HCT116 (cell line): ENCODE results near the gene ATP13A2.

ENCODE experiments used
- CTCF ChIP-seq, 3 experiments: fragments of 200-600 bp in 1 of 3; sonication (generic) in 1 of 3; IDR thresholded peaks in 2 of 3; conservative IDR thresholded peaks in 1 of 3; 2 replicates each; pipeline ENCODE4 v1.5.1; 2012 to 2017; ENCODE audit warnings: low read depth in 2 of 3, low read length in 2 of 3, antibody characterized with exemption in 1 of 3, borderline replicate concordance in 1 of 3, control low read depth in 1 of 3, mild to moderate bottlenecking in 1 of 3, mixed read lengths in 1 of 3, mixed run types in 1 of 3, moderate library complexity in 1 of 3; ENCODE audit not compliant: insufficient read depth in 1 of 3
- EZH2 ChIP-seq: fragments of 200-600 bp; sonication (generic); IDR thresholded peaks from 2 replicates; pipeline ENCODE4 v1.6.1; 2017; ENCODE audit warnings: antibody characterized with exemption, mixed run types
- POLR2A ChIP-seq: IDR thresholded peaks from 2 replicates; pipeline ENCODE4 v1.7.0; 2011; ENCODE audit warnings: borderline replicate concordance; ENCODE audit not compliant: insufficient read depth, insufficient read length; ENCODE audit errors: extremely low read depth

- no peak for TF ChIP-seq POLR2A
- TF ChIP-seq CTCF (IDR thresholded peaks at IDR 0.05 in 2 of 3, conservative IDR thresholded peaks at IDR 0.05 in 1 of 3; ENCODE audit: borderline replicate concordance in 1 of 3, insufficient read depth in 1 of 3, low read depth in 2 of 3, low read length in 2 of 3): no peak
- TF ChIP-seq EZH2: no peak
These were observed 21.9 kb downstream of the ATP13A2 start for GRCh38 chr1:16989676-16990391.
